ENCODE results near the gene TARS1. TPM values are rescaled to one million over a fixed set of nuclear protein-coding genes. Genes with fewer than 3 reads are reported as not detected.

TARS1 gene
- total RNA-seq, 1 experiment from 2014 or later: 417 TPM

GRCh38 chr5:33501260-33501659 is 60.5 kb downstream of the TARS1 start:
- Histone ChIP-seq H3T11ph (ENCODE audit: low read length) (no peak overlapping the region), H2BK5ac (ENCODE audit: insufficient read length, low read length) (no peak overlapping the region), H3K79me1 (ENCODE audit: insufficient read depth, low read depth, low read length, poor library complexity, severe bottlenecking) (no peaks in the 10 kb centered on the region), H3K27ac (ENCODE audit: insufficient read length, low read depth, low read length) (no peak overlapping the region), H3K4me1 (ENCODE audit: insufficient read depth, low read length) (no peaks in the 10 kb centered on the region), H3K18ac (ENCODE audit: insufficient read length, low read depth, low read length) (no peak overlapping the region), H2BK120ac (ENCODE audit: low read depth, low read length, poor library complexity, severe bottlenecking) (no peak overlapping the region), H3K56ac (ENCODE audit: insufficient read length, low read depth, low read length) (no peak overlapping the region), H2AK5ac (ENCODE audit: insufficient read length, low read length) (no peak overlapping the region), H3K9me3 (ENCODE audit: control insufficient read depth, low read depth, low read length) (no peaks in the 10 kb centered on the region), H4K8ac (replicated peaks; ENCODE audit: insufficient read length, low read depth, low read length) (no peak overlapping the region), H2BK15ac (ENCODE audit: low read depth, low read length) (no peak overlapping the region), H4K91ac (ENCODE audit: insufficient read length, low read depth, low read length) (no peak overlapping the region), H3K27me3 (ENCODE audit: insufficient read depth, low read length) (no peaks in the 10 kb centered on the region), H2BK20ac (ENCODE audit: low read depth, low read length, poor library complexity, severe bottlenecking) (no peak overlapping the region), H3K14ac (ENCODE audit: insufficient read depth, low read length) (no peak overlapping the region), H3K79me2 (ENCODE audit: insufficient read depth, low read length) (no peaks in the 10 kb centered on the region), H3K4me2 (ENCODE audit: insufficient read depth, insufficient read length, low read length) (no peak overlapping the region), H3K23me2 (ENCODE audit: insufficient read length, low read depth, low read length, poor library complexity, severe bottlenecking) (no peaks in the 10 kb centered on the region), H3K4ac (ENCODE audit: low read depth, low read length) (no peak overlapping the region), H3K9ac (ENCODE audit: extremely low read depth, insufficient read length, low read length) (no peak overlapping the region), H3K23ac (ENCODE audit: insufficient read length, low read depth, low read length) (no peak overlapping the region), H4K20me1 (ENCODE audit: control insufficient read depth, insufficient read depth, insufficient read length) (no peaks in the 10 kb centered on the region), H2AFZ (ENCODE audit: low read length) (no peak overlapping the region), H2BK12ac (ENCODE audit: insufficient read length, low read depth, low read length) (no peak overlapping the region), H4K5ac (ENCODE audit: insufficient read length, low read depth, low read length) (no peak overlapping the region)
- Mint-ChIP-seq H3K9me3 (no peaks in the 10 kb centered on the region), H3K27me3 (ENCODE audit: low read depth) (no peaks in the 10 kb centered on the region), H3K4me1 (peaks cover 0 to 5% of the 10 kb centered on the region in 2 experiments; a peak in 1 of 4 replicates), H3K4me3 (no peak overlapping the region), H3K36me3 (ENCODE audit: insufficient read depth in 1 of 3, low read depth in 3 of 3) (no peaks in the 10 kb centered on the region), H3K27ac (no peak overlapping the region)
- WGBS (ENCODE audit: extremely low coverage, insufficient read length, low lambda C conversion rate): no CpG with 5 or more reads among the region's 4 CpGs
- DNase-seq: no peak
- TF ChIP-seq CTCF (conservative IDR thresholded peaks at IDR 0.05): no peak
